HepG2 (cell line): ENCODE data around the gene GABRG3. TPM values are rescaled to one million over a fixed set of nuclear protein-coding genes. Genes with fewer than 3 reads are reported as not detected.

Experiments
- ATAC-seq: fragments of 200-7000 bp; cut with Tn5 transposase; 3 replicates; pipeline ENCODE4 v1.9.1; 2020; ENCODE audit warnings: mild to moderate bottlenecking, moderate library complexity
- BruUV-seq: library from RNA; stranded (reverse); fragments of 400-500 nt; replicated peaks from 2 replicates; lab custom pipeline; 2021; lab: Mats Ljungman, UMichigan
- CTCF ChIA-PET: fragments of 300-600 bp; formaldehyde crosslinking; extraction: SDS; loops from one replicate; lab custom pipeline; 2021; ENCODE audit warnings: low total read pairs, inconsistent platforms, low intra/inter-chr PET ratio; lab: Yijun Ruan, JAX
- POLR2A ChIA-PET: fragments of 350-600 bp; sonication (Branson Sonifier 250); formaldehyde crosslinking; loops from one replicate; lab custom pipeline; 2020; ENCODE audit warnings: antibody characterized with exemption, inconsistent platforms; lab: Yijun Ruan, JAX
- DNase-seq: peaks from one replicate; pipeline ENCODE4 v3.0.0-alpha.2; 2015; ENCODE audit warnings: low spot score
- FAIRE-seq: peaks from 3 replicates; lab custom pipeline; 2011; peaks lifted over from hg19 to GRCh38; lab: Jason Lieb, UNC
- H2AFZ ChIP-seq: one replicate; pipeline ENCODE4 v1.6.1; 2011; ENCODE audit warnings: low read length, inconsistent platforms
- H3K27ac ChIP-seq: fragments of 300-600 bp; 3 replicates; pipeline ENCODE4 v1.8.0; 2011; ENCODE audit warnings: mixed run types, mild to moderate bottlenecking, mixed read lengths, low read length, inconsistent platforms; ENCODE audit not compliant: insufficient read depth; ENCODE audit errors: extremely low read length
- H3K27me3 ChIP-seq, 2 experiments: fragments of 200-600 bp in 1 of 2; 2 replicates in 1 of 2; 3 replicates in 1 of 2; pipeline versions ENCODE4 v1.6.0 to v1.8.0; 2011; ENCODE audit warnings: low read length in 2 of 2, mild to moderate bottlenecking in 2 of 2, moderate library complexity in 2 of 2, inconsistent platforms in 1 of 2; ENCODE audit not compliant: insufficient read depth in 2 of 2, control insufficient read depth in 1 of 2
- H3K36me3 ChIP-seq, 2 experiments: fragments of 200-600 bp in 1 of 2; replicated peaks in 1 of 2; 2 replicates in 1 of 2; 3 replicates in 1 of 2; pipeline versions ENCODE4 v1.5.1 to v1.8.0; 2011; ENCODE audit warnings: low read length in 2 of 2, inconsistent platforms in 1 of 2; ENCODE audit not compliant: insufficient read depth in 2 of 2, control insufficient read depth in 1 of 2
- H3K4me1 ChIP-seq: 2 replicates; pipeline ENCODE4 v1.5.1; 2012; ENCODE audit warnings: low read length, inconsistent platforms; ENCODE audit not compliant: insufficient read depth
- H3K4me2 ChIP-seq: 2 replicates; pipeline ENCODE4 v1.6.0; 2011; ENCODE audit warnings: low read depth, low read length, inconsistent platforms
- H3K4me3 ChIP-seq, 3 experiments: fragments of 200-600 bp in 1 of 3; sonication (generic), shearing (Covaris generic) in 1 of 3; replicated peaks in 1 of 3; 2 replicates each; pipeline ENCODE4 v1.5.1; 2011 to 2016; ENCODE audit warnings: low read length in 3 of 3, inconsistent platforms in 2 of 3, low read depth in 2 of 3, mild to moderate bottlenecking in 2 of 3, control low read depth in 1 of 3, mixed read lengths in 1 of 3; ENCODE audit not compliant: insufficient read depth in 1 of 3
- H3K79me2 ChIP-seq: one replicate; pipeline ENCODE4 v1.6.1; 2011; ENCODE audit warnings: low read length, inconsistent platforms; ENCODE audit not compliant: insufficient read depth
- H3K9ac ChIP-seq: 2 replicates; pipeline ENCODE4 v1.6.0; 2011; ENCODE audit warnings: mild to moderate bottlenecking, low read depth, low read length, inconsistent platforms; ENCODE audit not compliant: insufficient read depth
- H3K9me3 ChIP-seq: 2 replicates; pipeline ENCODE4 v1.5.1; 2012; ENCODE audit warnings: mild to moderate bottlenecking, low read length
- H4K20me1 ChIP-seq: 2 replicates; pipeline ENCODE4 v1.6.0; 2011; ENCODE audit warnings: inconsistent platforms, mild to moderate bottlenecking, low read length, moderate library complexity; ENCODE audit not compliant: insufficient read depth
- FIP1L1 ChIP-seq: fragments of 200-400 bp; formaldehyde crosslinking; IDR thresholded peaks from 2 replicates; pipeline ENCODE4 v1.6.1; 2018; ENCODE audit warnings: low read depth, mild to moderate bottlenecking, low read length, moderate library complexity, borderline replicate concordance; ENCODE audit not compliant: insufficient read depth
- FOXK2 ChIP-seq: fragments of 450-650 bp; IDR thresholded peaks from 2 replicates; pipeline ENCODE4 v1.6.1; 2016
- HCFC1 ChIP-seq: fragments of 150-350 bp; IDR thresholded peaks from 2 replicates; pipeline ENCODE4 v1.6.1; 2014; ENCODE audit warnings: low read depth, low read length
- HMG20B ChIP-seq: conservative IDR thresholded peaks from 2 replicates; pipeline ENCODE4 v1.6.1; 2016; ENCODE audit warnings: missing genetic modification reagents, missing compliant biosample characterization
- IKZF1 ChIP-seq: fragments of 450-650 bp; IDR thresholded peaks from 2 replicates; pipeline ENCODE4 v1.7.1; 2016
- MLLT10 ChIP-seq: sonication (generic); formaldehyde crosslinking; IDR thresholded peaks from 2 replicates; pipeline ENCODE4 v1.4.0; 2020; ENCODE audit warnings: missing genetic modification reagents
- MZF1 ChIP-seq: sonication (generic); formaldehyde crosslinking; IDR thresholded peaks from 2 replicates; pipeline ENCODE4 v1.8.1; 2023; ENCODE audit warnings: mild to moderate bottlenecking, missing genetic modification reagents, borderline replicate concordance
- RFX3 ChIP-seq: IDR thresholded peaks from 2 replicates; pipeline ENCODE4 v1.6.1; 2016; ENCODE audit warnings: missing biosample characterization, missing genetic modification reagents
- THAP11 ChIP-seq: IDR thresholded peaks from 2 replicates; pipeline ENCODE4 v1.6.1; 2016; ENCODE audit warnings: missing biosample characterization, missing genetic modification reagents
- ZNF12 ChIP-seq: sonication (generic); formaldehyde crosslinking; IDR thresholded peaks from 2 replicates; pipeline ENCODE4 v1.5.0; 2020; ENCODE audit warnings: missing genetic modification reagents
- WGBS: methylation state at CpG from one replicate; pipeline ENCODE4 v1.1.6; 2017; ENCODE audit warnings: low lambda C conversion rate; 5-methylcytosine and 5-hydroxymethylcytosine counted together
- in situ Hi-C: cut with HindIII; loops from 2 replicates; pipeline ENCODE4 v1.10.0; 2017; ENCODE audit warnings: low pct_unique_long_range_greater_than_20kb; ENCODE audit not compliant: extremely low pct_ligation_motif_present
- intact Hi-C: fragments of 100-400 bp; cut with micrococcal nuclease; formaldehyde crosslinking; loops from one replicate; pipeline ENCODE4 v1.10.0; 2022; ENCODE audit not compliant: unreplicated experiment
- polyA plus RNA-seq, 8 experiments: library from polyadenylated mRNA; depleted of rRNA in 3 of 8; stranded (reverse) in 7 of 8; unstranded in 1 of 8; fragments of >200 nt; fragmentation: Illumina TruSeq in 4 of 8; extraction: Trizol in 4 of 8; gene quantifications; 2 replicates each; pipeline versions ENCODE4 v1.2.1 to v1.2.3, GENCODE V29; 2011 to 2016; ENCODE audit warnings: low read depth in 4 of 8, missing spikeins in 1 of 8, mixed read lengths in 1 of 8; ENCODE audit not compliant: insufficient read depth in 1 of 8
- total RNA-seq, 5 experiments: library from RNA; depleted of rRNA; stranded (reverse); fragments of >200 nt; fragmentation: Illumina TruSeq; extraction: Trizol; gene quantifications; 2 replicates each; pipeline ENCODE4 v1.2.3, GENCODE V29; 2016; ENCODE audit warnings: low read depth in 1 of 5
- TF ChIP-seq, protein P1 (sequence below): sonication (generic); formaldehyde crosslinking; IDR thresholded peaks from 2 replicates; pipeline ENCODE4 v1.9.0; 2021; ENCODE audit warnings: missing genetic modification reagents, borderline replicate concordance
- TF ChIP-seq, protein P2 (sequence below): sonication (generic); formaldehyde crosslinking; IDR thresholded peaks from 2 replicates; pipeline ENCODE4 v1.5.1; 2020; ENCODE audit warnings: mild to moderate bottlenecking, moderate library complexity, missing genetic modification reagents
- TF ChIP-seq, protein P3 (sequence below): sonication (generic); formaldehyde crosslinking; IDR thresholded peaks from 2 replicates; pipeline ENCODE4 v1.5.0; 2020; ENCODE audit warnings: missing genetic modification reagents
- TF ChIP-seq, protein P4 (sequence below): sonication (generic); formaldehyde crosslinking; IDR thresholded peaks from 2 replicates; pipeline ENCODE4 v1.5.1; 2020; ENCODE audit warnings: mild to moderate bottlenecking, missing genetic modification reagents, moderate library complexity
- TF ChIP-seq, protein P5 (sequence below): sonication (generic); formaldehyde crosslinking; IDR thresholded peaks from 2 replicates; pipeline ENCODE4 v1.4.0; 2020; ENCODE audit warnings: missing genetic modification reagents

Gene GABRG3
- total and polyA plus RNA-seq, 2 of the 13 experiments (the other 11 are each of a cell fraction or from before 2014, with no cell fraction given) = not detected

DNA sequence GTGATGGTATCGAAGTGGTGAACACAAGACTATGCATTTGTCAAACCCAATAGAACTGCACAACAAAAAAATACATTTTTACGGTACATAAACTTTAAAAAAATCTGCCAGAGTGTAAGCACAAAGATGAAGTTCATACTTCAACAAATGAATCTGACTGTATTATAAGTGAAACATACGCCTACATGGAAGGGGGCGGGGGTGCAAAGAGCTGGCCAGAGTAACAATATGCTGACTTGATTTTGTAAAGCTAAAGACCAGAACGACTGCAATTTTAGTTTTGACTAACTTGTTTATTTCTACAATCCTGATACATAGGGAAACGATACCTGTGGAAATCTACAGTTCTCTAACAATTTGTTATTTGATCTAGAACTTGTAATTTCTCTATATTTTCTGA is 426.0 kb downstream of the GABRG3 start (continued):
- TF ChIP-seq, protein P1, sequence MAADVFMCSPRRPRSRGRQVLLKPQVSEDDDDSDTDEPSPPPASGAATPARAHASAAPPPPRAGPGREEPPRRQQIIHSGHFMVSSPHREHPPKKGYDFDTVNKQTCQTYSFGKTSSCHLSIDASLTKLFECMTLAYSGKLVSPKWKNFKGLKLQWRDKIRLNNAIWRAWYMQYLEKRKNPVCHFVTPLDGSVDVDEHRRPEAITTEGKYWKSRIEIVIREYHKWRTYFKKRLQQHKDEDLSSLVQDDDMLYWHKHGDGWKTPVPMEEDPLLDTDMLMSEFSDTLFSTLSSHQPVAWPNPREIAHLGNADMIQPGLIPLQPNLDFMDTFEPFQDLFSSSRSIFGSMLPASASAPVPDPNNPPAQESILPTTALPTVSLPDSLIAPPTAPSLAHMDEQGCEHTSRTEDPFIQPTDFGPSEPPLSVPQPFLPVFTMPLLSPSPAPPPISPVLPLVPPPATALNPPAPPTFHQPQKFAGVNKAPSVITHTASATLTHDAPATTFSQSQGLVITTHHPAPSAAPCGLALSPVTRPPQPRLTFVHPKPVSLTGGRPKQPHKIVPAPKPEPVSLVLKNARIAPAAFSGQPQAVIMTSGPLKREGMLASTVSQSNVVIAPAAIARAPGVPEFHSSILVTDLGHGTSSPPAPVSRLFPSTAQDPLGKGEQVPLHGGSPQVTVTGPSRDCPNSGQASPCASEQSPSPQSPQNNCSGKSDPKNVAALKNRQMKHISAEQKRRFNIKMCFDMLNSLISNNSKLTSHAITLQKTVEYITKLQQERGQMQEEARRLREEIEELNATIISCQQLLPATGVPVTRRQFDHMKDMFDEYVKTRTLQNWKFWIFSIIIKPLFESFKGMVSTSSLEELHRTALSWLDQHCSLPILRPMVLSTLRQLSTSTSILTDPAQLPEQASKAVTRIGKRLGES (CRISPR knock-in tag) = no peak
- TF ChIP-seq, protein P2, sequence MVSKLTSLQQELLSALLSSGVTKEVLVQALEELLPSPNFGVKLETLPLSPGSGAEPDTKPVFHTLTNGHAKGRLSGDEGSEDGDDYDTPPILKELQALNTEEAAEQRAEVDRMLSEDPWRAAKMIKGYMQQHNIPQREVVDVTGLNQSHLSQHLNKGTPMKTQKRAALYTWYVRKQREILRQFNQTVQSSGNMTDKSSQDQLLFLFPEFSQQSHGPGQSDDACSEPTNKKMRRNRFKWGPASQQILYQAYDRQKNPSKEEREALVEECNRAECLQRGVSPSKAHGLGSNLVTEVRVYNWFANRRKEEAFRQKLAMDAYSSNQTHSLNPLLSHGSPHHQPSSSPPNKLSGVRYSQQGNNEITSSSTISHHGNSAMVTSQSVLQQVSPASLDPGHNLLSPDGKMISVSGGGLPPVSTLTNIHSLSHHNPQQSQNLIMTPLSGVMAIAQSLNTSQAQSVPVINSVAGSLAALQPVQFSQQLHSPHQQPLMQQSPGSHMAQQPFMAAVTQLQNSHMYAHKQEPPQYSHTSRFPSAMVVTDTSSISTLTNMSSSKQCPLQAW (CRISPR knock-in tag) = no peak
- TF ChIP-seq MLLT10 (CRISPR knock-in tag) (no peak), HCFC1 (no peak), HMG20B (CRISPR knock-in tag) (no peak), IKZF1 (no peak)
- TF ChIP-seq, protein P3, sequence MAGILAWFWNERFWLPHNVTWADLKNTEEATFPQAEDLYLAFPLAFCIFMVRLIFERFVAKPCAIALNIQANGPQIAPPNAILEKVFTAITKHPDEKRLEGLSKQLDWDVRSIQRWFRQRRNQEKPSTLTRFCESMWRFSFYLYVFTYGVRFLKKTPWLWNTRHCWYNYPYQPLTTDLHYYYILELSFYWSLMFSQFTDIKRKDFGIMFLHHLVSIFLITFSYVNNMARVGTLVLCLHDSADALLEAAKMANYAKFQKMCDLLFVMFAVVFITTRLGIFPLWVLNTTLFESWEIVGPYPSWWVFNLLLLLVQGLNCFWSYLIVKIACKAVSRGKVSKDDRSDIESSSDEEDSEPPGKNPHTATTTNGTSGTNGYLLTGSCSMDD (CRISPR knock-in tag) = no peak
- TF ChIP-seq, all 625 proteins: peak for 0

DNA sequence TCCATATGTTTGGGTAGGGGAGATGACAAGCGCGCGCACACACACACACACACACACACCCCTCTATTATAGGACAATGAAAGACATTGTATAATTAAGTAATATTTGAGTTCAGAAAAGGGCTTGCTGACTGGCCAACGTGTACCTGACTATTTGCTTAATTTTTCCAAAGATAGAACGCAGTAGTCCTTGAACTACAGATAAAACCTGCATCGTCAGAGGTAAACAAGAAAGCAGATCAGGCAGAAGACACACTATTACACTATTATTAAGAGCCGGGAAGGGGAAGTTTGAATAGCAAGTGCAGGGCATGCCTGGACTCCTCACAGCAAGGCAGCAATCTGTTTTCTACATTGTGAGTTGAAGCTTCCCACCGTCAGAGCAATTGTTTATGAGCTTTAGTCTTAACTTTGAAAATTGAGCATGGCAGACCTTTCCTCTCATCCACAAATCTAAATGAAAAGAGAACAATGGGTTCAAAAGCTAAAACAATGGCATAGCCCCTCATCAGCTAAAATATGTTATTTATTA is 427.7 kb downstream of the GABRG3 start:
- no peak for FAIRE-seq
- Histone ChIP-seq H3K9me3 (peaks cover 12% of the 10 kb centered on the region; the same call in 1 of the 2 replicates), H3K9ac (no peak overlapping the region), H3K4me3 (no peak overlapping the region), H3K27ac (no peak overlapping the region), H3K36me3 (no peaks in the 10 kb centered on the region), H3K4me1 (no peaks in the 10 kb centered on the region), H3K27me3 (no peaks in the 10 kb centered on the region), H2AFZ (no peak overlapping the region), H4K20me1 (no peaks in the 10 kb centered on the region), H3K4me2 (no peak overlapping the region), H3K79me2 (no peaks in the 10 kb centered on the region)
- CTCF ChIA-PET = no interaction called here
- BruUV-seq = no TSS peak
- peak; percentile 1 for DNase-seq
- in situ Hi-C loops (no loop called here), intact Hi-C loops (no loop called here)
- POLR2A ChIA-PET = no interaction called here
- no peak for ATAC-seq
- WGBS = 35% methylated on average over 8 of the region's 8 CpGs
- no peak for TF ChIP-seq RFX3 (CRISPR knock-in tag)
- no peak for TF ChIP-seq FOXK2
- no peak for TF ChIP-seq THAP11 (CRISPR knock-in tag)
- TF ChIP-seq, protein P4, sequence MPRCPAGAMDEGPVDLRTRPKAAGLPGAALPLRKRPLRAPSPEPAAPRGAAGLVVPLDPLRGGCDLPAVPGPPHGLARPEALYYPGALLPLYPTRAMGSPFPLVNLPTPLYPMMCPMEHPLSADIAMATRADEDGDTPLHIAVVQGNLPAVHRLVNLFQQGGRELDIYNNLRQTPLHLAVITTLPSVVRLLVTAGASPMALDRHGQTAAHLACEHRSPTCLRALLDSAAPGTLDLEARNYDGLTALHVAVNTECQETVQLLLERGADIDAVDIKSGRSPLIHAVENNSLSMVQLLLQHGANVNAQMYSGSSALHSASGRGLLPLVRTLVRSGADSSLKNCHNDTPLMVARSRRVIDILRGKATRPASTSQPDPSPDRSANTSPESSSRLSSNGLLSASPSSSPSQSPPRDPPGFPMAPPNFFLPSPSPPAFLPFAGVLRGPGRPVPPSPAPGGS (CRISPR knock-in tag) = no peak
- TF ChIP-seq MZF1 (CRISPR knock-in tag) = no peak
- TF ChIP-seq FIP1L1 = no peak
- TF ChIP-seq, protein P5, sequence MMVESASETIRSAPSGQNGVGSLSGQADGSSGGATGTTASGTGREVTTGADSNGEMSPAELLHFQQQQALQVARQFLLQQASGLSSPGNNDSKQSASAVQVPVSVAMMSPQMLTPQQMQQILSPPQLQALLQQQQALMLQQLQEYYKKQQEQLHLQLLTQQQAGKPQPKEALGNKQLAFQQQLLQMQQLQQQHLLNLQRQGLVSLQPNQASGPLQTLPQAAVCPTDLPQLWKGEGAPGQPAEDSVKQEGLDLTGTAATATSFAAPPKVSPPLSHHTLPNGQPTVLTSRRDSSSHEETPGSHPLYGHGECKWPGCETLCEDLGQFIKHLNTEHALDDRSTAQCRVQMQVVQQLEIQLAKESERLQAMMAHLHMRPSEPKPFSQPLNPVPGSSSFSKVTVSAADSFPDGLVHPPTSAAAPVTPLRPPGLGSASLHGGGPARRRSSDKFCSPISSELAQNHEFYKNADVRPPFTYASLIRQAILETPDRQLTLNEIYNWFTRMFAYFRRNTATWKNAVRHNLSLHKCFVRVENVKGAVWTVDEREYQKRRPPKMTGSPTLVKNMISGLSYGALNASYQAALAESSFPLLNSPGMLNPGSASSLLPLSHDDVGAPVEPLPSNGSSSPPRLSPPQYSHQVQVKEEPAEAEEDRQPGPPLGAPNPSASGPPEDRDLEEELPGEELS (CRISPR knock-in tag) = no peak
- no peak for TF ChIP-seq ZNF12 (CRISPR knock-in tag)
